Adrenal gland (tissue), 5 donors: ENCODE measurements around the gene OR9A4.

Experiments
- POLR2A ChIP-seq, 2 donors: fragments of 450-650 bp; IDR thresholded peaks; one replicate each; pipeline ENCODE4 v1.6.1; 2017; ENCODE audit warnings: antibody characterized with exemption in 2 of 2, mild to moderate bottlenecking in 2 of 2, moderate library complexity in 1 of 2
- TF ChIP-seq, protein P1 (sequence below), 6 experiments: fragments of 450-650 bp in 4 of 6; fragments of 200-600 bp in 2 of 6; sonication (generic) in 1 of 6; IDR thresholded peaks; 1 replicate in 5 of 6; 2 replicates in 1 of 6; pipeline versions ENCODE4 v1.5.1 to v1.8.0; 2016 to 2021; ENCODE audit warnings: antibody characterized with exemption in 6 of 6, mild to moderate bottlenecking in 2 of 6, moderate library complexity in 1 of 6
- donor health status: DM: no; HTN: no; CAD: no.

DNA sequence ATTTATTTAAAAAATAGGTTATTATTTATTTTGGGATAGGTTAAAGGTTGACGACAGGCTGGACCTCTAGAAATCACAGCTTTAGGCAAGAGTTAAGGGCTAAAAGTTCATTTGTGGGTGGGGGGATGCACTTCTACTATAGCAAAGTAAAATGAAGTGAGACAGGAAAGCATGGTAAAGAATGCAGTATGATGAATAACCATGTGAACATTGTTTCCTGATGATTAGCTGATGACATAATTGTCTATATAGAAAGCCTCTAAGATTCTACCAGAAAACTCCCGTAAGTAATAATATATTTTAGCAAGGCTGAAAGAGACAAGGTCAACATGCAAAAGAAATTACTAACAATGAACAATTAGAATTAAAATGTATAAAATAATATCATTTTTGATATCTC lies 49.2 kb upstream of the OR9A4 start:
- TF ChIP-seq, protein P1, sequence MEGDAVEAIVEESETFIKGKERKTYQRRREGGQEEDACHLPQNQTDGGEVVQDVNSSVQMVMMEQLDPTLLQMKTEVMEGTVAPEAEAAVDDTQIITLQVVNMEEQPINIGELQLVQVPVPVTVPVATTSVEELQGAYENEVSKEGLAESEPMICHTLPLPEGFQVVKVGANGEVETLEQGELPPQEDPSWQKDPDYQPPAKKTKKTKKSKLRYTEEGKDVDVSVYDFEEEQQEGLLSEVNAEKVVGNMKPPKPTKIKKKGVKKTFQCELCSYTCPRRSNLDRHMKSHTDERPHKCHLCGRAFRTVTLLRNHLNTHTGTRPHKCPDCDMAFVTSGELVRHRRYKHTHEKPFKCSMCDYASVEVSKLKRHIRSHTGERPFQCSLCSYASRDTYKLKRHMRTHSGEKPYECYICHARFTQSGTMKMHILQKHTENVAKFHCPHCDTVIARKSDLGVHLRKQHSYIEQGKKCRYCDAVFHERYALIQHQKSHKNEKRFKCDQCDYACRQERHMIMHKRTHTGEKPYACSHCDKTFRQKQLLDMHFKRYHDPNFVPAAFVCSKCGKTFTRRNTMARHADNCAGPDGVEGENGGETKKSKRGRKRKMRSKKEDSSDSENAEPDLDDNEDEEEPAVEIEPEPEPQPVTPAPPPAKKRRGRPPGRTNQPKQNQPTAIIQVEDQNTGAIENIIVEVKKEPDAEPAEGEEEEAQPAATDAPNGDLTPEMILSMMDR (IDR thresholded peaks at IDR 0.05): no peak
- TF ChIP-seq POLR2A (IDR thresholded peaks at IDR 0.05): no peak
